HG03571 (cell line): Measurements from ENCODE around the gene MROH2A.

ENCODE experiments used
- ATAC-seq: cut with Tn5 transposase; IDR thresholded peaks from one replicate; pipeline ENCODE4 v1.9.1; 2021; ENCODE audit not compliant: unreplicated experiment

Gene MROH2A

DNA sequence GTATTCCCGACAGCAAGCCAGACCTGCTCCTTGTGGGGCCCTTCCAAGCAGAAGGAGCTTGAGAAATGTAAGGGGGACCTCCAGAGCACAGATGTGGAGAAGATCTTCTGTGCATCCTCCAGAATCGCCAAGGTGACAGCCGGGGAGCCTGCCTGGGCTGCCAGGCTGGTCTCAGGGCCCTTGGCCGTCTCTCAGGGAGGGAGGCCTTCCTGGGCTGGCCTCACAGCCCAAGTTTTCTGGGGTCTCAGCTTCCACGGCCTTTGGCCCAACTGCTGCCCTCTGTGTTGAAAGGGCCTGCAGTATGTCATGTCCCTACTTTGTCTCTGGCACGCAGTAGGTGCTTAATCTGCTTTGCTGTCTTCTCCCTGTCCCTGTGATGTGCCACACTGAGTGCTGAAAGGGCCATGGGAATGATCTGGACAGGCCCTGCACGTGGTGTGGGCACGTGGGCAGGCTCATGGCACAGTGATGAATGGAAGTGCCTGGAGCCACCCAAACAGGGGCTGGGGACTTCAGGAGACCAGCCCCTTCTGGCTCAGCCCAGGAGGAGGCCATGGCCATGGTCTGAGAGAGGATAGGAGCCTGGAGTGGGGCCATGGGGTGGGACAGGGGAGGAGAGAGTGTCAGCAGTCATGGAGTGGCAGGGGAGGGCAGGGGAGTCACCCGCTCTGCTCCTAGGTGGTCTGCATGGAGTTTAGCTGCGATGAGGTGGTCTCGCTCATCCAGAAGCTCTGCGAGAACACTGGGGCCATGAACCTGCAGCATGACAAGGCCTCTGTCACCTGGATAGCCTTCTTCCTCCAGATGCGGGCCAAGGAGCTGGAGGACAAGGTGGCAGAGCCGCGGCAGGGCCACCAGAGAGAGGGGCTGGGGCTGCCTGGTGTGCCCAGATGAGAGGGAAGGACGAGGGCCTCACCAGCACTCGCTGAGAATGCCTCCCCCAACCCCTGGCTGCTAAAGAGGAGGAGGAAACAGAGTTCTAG is 40.8 kb downstream of the MROH2A start:
- no peak for ATAC-seq

DNA sequence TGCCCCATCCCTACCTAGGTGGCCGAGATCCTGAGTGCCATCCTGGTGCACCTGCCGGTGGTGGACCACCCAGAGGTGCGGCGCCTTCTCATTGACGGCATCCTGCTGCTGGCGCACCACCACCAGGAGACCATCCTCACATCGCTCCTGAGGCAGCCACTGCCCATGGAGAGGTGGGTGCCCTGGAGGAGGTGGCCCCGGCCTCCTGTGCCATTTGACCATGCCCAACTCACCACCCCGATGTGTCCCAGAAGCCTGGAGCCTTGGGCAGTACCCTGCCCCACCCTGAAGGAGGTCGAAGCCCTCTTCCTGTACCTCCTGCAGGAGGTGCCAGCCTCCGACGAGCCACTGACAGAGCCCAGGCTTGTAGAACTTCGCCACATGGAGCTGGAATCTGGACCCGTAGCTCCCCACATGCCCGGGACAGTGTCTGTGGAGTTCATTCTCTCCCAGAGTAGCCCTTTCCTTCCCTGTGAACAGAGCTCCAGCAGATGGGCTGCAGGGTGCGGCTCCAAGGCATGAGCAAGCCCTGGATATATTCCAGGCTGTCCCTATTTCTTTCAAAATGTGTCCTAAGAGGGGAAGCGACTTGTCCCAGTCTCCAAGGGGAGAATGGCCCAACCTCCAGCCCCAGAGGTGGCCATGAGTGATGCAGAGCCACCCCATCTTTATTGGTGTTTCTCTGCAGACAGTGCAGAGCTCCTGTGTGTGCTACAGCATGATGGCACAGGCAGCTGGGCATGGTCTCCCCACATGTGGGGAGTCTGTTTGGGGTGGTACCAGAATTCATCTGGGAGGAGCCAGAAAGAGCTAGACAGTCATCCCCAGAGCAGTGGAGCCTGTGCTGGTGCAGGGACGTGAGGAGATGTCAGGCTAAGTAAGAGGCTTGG is 42.0 kb downstream of the MROH2A start:
- ATAC-seq = no peak

DNA sequence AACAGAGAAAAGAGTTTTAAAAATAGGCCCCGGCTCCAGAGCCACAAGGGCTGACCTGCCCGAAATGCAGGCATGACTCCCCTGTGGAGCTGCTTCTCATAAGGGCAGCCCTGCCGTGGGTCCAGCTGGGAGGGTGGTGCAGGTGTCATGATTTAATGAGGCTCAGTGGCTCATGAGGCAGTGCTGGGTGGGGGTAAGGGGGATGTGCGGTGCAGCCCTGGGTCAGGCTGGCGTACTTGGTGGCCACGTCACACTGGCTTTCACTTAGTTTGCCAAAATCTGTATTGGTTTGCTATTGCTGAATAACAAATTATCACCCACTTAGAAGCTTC is 42.6 kb downstream of the MROH2A start:
- ATAC-seq = no peak

DNA sequence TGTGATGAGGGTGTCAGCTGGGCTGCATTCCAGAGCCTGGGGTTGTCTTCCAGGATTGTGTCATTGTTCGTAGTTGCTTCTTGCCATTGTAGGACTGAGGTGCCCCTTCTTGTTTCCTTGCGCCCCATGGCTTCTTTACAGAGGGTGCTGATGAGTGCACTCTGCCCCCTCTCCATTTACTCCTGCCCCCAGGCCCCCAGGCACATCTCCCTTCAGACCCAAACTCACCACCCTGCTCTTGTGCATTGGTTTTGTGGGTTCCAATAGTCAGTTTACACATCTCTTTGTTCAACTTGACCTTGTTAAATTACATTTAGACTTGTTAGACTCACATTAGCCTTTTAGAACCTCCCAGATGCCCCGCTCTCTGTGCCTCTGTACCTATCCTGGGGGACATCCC is 43.1 kb downstream of the MROH2A start:
- ATAC-seq = no peak

DNA sequence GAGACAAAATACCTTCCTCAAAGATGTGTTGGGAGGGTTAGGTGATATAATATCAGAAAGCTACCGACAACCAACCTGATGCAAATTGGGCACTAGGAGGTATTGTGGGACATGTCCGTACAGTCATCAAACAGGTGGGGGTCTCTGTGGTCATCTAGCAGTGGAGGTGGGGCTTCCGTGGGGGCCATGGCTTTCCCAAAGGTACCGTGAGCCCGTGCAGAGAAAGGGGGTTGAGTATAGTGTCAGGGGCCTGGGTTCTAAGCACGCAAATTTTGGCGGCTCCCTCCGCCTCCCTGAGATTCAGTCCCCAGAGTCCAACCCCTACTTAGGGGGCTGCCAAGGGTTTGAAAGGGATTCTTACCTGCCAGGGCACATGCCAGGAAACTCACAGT is 43.6 kb downstream of the MROH2A start:
- ATAC-seq = no peak

DNA sequence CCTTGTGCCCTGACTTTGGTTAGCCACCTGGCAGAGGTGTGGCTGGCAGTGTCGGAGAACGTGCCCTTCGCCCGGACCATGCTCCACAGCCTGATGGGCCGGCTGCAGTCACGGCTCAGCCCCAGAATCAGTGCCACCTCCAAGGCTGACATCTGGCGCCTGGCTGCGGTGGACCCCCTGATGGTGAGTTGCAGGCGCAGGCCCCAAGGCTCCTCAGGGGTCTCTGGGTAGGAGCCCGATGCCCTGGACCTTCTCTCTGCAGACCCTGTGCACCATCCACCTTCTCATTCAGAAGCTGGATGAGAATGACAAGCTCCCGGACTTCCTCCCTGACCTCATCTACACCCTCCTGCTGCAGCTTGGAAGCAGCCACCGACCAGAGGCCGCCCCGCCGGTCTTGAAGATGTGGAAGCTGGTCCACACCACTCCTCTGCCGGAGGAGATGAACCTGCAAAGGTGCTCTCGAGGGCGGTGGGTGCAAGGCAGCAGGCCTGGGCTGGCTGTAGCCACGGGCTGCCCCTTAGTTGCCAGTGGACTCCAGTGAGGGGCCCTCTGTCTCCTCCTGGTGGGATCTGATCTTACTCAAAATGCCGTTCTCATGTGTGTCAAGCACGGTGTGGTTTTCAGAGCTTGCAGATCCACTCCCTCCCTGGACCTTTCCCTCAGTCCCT is 44.1 kb downstream of the MROH2A start:
- no peak for ATAC-seq

DNA sequence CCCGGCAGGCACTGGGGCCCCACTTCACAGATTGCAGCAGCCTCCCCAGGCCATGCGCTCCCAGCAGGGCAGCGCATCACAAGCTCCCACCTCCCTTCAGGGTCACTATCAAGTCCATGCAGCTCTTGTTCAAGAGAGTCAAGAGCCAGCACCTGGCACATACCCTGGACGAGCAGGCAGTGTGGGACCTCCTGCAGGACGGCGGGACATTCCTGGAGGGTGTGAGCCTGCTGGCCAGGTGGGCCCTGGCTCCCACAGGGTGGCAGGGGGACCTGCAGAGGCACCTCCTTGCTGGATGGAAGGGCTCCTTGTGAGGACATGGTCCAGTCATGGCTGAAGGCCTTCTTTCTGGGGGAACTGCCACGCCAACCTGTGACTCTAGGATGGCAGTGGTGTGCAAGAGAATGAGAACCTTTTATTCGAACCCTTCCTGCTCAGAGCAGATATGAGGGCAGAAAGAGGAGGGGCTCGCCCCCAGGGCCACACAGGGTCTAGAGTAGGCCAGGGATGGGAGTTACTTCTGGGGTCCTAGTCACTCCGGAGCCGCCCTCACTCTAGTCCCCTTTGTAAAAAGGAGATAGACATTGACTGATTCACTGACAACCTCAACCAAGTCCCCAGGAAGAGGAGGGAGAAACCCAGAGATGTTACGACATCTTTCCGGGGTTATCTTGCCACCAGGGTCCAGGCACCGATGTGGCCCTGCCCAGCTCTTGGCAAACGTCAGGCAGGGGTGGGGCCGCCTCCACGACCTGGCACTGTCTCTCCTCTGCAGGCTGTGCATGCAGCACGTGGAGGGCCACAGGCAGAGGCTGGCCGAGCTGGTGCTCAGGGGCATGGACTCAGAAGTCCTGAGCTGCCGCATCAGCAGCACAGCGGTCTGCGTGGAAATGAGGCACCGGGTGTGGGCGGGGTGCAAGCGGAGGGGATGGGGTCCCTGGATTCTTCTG is 44.9 kb downstream of the MROH2A start:
- no peak for ATAC-seq

DNA sequence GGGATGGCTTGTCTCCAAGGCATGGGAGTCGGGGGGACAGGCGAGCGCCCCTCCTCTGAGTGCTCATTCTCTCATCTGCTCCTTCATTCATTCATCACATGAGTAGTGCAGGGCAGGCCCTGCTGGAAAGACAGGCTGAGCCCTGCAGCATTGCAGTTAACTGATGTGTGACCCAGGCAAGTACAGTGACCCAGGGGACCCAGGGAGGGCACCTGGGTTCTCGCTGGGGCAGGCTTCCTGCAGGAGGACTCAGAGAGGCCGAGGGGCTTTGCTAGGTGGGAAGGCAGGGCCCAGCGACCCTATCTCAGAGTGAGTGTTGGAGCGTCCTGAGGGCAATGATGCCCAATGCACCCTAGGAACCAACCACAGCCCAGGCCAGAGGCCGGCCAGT is 45.6 kb downstream of the MROH2A start:
- no peak for ATAC-seq

DNA sequence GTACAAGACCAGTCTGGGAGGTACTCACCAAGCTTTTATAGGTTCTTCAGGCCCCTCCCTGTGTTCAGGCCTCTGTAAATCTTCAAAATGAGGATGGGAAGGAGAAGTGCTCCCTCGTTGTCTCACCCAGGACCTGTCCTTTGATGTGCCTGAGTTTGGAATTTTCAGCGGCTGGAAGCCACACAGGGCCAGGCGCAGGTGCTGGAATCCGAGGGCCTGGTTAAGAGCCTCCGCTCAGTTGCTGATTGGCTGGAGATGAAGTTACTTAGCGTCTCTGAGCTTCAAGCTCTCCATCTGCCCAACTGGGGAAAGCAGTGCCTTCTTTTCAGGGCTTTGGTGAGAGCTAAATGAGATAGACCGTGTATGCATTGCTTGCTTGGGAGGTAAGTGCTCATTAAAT is 46.2 kb downstream of the MROH2A start:
- no peak for ATAC-seq

DNA sequence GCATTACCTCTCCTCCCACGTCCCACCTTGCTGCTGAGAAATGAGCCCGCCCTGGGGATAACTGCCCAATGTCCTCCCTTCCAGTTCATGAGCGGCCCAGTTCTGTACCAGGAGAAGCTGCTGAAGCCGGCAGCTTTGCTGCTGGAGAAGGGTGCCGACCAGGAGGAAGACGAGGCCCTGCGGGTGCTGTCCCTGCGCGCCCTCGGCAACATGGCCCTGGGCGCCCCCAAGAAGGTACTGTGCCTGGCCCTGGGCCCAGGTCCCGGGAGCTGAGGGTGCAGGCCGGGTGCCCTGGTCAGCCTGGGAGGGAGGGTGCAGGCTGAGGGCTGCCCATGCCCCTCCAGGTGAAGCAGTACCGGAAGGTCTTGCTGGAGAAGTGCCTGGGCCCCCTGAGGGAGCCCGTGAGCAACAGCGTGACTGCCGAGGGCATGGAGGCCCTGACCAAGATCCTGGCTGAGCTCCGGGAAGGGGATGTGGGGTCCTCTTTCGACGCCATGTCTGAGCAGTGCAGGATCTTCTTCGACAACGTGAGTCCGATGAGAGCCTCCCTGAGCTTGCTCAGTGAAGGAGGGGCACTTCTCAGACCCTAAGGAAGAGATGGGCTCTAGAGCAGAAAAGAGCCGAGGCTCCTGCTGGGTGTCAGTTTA is 50.5 kb downstream of the MROH2A start:
- no peak for ATAC-seq

DNA sequence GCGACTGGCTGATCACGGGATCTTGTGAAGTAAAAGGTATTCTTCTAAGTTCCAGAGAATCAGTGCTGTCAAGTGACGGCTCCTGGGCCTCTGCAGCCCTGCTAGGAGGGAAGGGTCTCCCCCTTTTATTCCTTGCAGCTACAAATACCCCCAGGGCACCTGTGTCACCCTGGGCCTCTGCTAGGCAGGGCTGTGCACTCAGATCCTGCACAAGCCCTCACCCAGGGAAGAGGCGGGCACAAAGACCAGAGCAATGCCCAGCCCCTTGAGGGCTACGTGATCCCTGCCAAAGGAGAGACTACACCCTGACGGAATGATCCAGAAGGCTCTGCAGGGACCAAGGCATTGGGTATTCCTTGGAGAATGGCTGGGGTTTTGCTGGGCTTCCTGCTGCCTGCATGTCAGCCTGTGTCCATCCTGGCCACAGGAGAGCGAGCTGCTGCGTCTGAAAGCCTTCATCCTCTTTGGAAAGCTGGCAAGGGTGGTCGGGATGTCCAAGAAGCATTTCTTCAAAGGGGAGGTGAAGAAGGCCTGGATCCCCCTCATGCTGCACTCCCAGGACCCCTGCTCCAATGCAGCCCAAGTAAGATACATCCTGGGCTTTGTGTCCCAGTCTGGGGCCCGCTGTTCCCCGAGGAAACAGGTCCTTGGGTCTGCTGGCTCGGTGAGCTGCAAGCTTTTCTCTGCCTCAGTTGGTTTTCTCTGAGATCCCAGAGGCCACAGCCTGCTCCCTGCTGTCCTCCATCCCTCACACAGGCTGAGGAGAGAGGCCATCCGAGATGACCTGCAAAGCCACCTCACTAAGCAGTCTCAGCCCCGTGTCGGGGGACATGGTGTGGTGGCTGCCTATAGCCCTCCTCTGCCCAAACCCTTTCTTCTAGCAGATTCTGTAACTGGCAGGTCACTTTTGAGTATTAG is 51.3 kb downstream of the MROH2A start:
- no peak for ATAC-seq

DNA sequence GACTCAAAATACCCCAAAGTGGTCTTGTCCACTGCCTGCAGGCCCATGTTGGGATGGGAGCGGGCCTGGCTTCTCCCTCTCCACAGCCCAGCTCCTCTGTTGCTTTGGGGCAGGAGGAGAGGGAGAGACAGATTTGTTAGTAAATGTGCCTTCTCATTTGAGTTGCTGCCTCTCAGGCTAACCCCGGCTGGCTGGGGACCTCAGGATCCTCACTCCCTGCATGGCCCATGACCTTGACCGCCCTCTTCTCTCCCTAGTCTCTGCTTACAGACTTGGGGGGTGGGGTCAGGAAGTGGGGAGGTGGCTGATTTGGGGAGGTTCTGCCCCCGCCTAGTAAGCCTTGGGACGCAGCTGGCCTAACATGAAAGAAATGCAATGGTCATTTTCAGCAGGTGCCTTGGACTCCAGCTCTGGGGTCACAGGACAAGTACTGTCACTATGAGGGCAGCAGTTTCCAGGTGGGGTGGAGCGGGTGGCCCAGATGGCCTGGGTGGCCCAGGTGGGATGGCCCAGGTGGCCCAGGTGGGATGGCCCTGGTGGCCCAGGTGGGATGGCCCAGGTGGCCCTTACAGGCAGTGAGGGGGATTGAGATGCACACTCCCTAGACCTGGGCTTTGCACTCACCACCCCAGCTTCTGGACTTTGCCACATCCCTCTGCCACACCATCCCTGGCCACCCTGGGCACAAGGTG is 52.1 kb downstream of the MROH2A start:
- no peak for ATAC-seq

DNA sequence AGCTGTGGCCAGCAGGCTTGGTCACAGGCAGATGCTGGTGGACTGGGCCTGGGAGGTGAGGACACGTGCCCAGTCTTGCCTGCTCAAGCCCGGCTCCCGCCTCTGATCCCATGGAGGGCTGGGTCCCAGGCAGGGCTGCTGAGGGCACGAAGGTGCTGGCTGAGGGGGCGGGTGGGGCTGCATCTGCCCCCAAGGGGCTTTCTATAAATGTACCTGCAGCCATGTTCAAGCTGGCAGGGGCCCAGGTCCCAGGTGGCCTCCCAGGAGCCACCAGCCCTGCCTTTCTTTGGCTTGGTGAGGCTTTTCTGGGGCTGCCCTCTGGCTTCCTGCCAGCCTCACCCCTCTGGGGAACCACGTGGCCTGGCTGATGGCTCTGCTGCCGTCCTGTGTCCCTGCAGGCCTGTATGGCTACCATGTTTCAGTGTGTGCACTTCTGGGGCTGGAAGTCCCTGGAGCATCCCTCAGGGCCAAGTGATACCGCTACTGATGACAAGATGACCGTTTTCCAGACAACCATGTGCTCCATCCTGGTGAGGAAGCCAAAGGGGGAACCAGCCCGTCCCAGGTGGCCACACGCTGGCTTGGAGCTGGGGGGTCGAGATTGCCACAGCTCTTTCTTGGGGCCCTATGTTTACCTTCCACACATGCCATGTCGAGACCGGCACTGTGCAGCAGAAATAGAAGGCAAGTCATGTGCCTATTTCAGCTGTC is 53.0 kb downstream of the MROH2A start:
- no peak for ATAC-seq

DNA sequence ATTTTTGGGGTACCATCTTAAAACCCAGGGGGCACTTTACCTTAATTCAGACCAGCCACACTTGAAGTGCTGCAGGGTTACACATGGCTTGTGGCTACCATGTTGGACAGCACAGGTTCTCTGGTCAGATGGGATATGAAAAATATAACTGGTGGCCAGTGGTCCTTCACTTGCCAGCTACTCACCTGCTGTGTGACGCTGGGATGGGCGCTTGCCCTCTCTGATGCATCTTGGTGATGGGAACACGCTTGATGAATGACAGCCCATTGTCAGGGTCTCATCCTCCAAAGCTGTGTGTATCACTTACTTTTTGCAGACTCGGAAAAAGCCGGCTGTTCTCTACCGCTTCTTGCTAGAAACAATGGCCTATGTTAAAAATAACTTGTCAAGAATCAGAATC is 53.7 kb downstream of the MROH2A start:
- ATAC-seq = no peak

DNA sequence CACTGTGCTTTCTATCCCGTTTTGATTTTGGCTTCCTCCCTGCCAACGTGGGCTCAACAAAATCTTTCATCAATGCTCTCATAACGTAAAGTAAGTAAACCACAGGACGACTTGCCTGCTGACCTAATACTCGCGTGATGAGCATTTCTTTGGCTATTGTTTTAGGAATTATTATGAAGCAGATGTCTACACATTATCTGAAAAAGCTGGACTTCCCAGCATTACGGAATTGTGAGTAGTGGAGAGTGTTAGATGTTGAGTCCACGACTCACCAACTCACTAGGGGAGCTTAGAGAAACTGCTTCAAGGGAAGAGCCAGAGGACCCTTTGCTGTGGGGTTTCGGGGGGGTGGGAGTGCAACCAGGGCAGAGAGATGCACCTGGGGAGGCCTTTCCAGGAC is 54.3 kb downstream of the MROH2A start:
- ATAC-seq = no peak

DNA sequence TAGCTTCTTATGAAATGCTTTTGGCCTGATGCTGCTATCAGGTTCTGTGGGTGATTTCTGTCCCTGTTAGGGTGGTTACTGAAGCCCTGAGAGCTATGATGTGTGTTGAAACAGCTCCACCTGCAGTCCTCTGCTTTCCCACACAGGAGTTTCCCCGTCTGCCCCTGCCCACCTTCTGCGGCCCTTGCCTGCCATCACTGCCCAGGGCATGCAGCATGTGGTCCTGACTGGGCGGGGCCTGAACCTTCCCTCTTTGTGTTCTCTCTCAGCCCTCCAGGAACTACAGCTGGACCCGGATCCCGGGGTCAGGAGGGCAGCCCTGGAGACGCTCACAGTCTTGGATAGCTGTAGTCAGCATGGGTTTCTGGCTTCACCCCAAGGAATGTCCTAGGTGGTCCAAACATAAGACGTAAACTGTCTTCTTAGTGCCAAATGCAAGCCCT is 54.8 kb downstream of the MROH2A start:
- no peak for ATAC-seq

DNA sequence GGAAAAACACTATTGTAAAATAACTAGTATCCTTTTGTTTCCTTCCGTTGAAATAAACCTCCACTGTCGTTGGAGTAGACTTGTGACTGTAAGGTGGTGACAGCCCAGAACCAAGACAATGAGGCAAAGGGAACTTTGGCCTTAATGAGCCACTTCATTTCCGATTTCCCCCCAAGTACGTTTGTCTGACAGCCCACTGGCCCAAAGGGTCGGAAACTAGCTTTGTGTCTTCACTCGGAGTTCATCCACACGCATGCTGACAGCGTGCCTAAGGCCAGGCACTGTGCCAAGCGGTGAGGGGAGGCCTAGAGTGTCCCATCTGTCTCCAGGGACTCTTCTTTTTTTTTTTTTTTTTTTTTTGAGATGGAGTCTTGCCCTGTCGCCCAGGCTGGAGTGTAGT is 55.2 kb downstream of the MROH2A start:
- ATAC-seq = no peak
